Astrocyte (in vitro differentiated cells and primary cell): ENCODE data around the gene PPP1R37. TPM values are rescaled to one million over a fixed set of nuclear protein-coding genes. Genes with fewer than 3 reads are reported as not detected.
A peak's percentile ranks its signal among the peaks of the same experiment; 100 is the strongest.

Experiments
- DNase-seq: peaks from one replicate; pipeline ENCODE4 v3.0.0-alpha.2; 2010; ENCODE audit warnings: low read depth
- FAIRE-seq: peaks from 2 replicates; lab custom pipeline; 2011; peaks lifted over from hg19 to GRCh38; lab: Jason Lieb, UNC
- H2AFZ ChIP-seq: 2 replicates; pipeline ENCODE4 v1.6.0; 2012; ENCODE audit warnings: low read depth, low read length, inconsistent platforms
- H3K27ac ChIP-seq: 2 replicates; pipeline ENCODE4 v1.5.1; 2011; ENCODE audit warnings: low read depth, low read length, inconsistent platforms
- H3K27me3 ChIP-seq: 2 replicates; pipeline ENCODE4 v1.6.0; 2011; ENCODE audit warnings: low read length, inconsistent platforms; ENCODE audit not compliant: insufficient read depth
- H3K36me3 ChIP-seq: 2 replicates; pipeline ENCODE4 v1.5.1; 2011; ENCODE audit warnings: low read length, inconsistent platforms; ENCODE audit not compliant: insufficient read depth
- H3K4me1 ChIP-seq: 2 replicates; pipeline ENCODE4 v1.5.1; 2011; ENCODE audit warnings: low read length, inconsistent platforms; ENCODE audit not compliant: insufficient read depth
- H3K4me2 ChIP-seq: 2 replicates; pipeline ENCODE4 v1.6.0; 2012; ENCODE audit warnings: low read length, inconsistent platforms
- H3K4me3 ChIP-seq: 2 replicates; pipeline ENCODE4 v1.5.1; 2011; ENCODE audit warnings: low read depth, mild to moderate bottlenecking, low read length, inconsistent platforms; ENCODE audit not compliant: insufficient read depth
- H3K79me2 ChIP-seq: 2 replicates; pipeline ENCODE4 v1.6.0; 2012; ENCODE audit warnings: mild to moderate bottlenecking, low read length, inconsistent platforms; ENCODE audit not compliant: insufficient read depth
- H3K9ac ChIP-seq: 2 replicates; pipeline ENCODE4 v1.6.0; 2012; ENCODE audit warnings: mild to moderate bottlenecking, low read length, inconsistent platforms
- H3K9me3 ChIP-seq: 2 replicates; pipeline ENCODE4 v1.5.1; 2012; ENCODE audit warnings: low read depth, mild to moderate bottlenecking, low read length, inconsistent platforms; ENCODE audit not compliant: insufficient read depth
- H4K20me1 ChIP-seq: 2 replicates; pipeline ENCODE4 v1.6.0; 2012; ENCODE audit warnings: low read length, inconsistent platforms; ENCODE audit not compliant: insufficient read depth
- H3K27ac Mint-ChIP-seq: one replicate; pipeline ENCODE4 v1.8.0; 2021; ENCODE audit warnings: mild to moderate bottlenecking, mixed read lengths; ENCODE audit not compliant: unreplicated experiment
- H3K27me3 Mint-ChIP-seq: one replicate; pipeline ENCODE4 v1.8.0; 2021; ENCODE audit warnings: low read depth, mixed read lengths; ENCODE audit not compliant: unreplicated experiment
- H3K36me3 Mint-ChIP-seq: one replicate; pipeline ENCODE4 v1.8.0; 2021; ENCODE audit warnings: low read depth, mixed read lengths; ENCODE audit not compliant: unreplicated experiment
- H3K4me1 Mint-ChIP-seq: one replicate; pipeline ENCODE4 v1.8.0; 2021; ENCODE audit warnings: low read depth, mixed read lengths; ENCODE audit not compliant: unreplicated experiment
- H3K4me3 Mint-ChIP-seq: one replicate; pipeline ENCODE4 v1.8.0; 2021; ENCODE audit warnings: mild to moderate bottlenecking, moderate library complexity, mixed read lengths; ENCODE audit not compliant: unreplicated experiment
- H3K9me3 Mint-ChIP-seq: one replicate; pipeline ENCODE4 v1.8.0; 2021; ENCODE audit warnings: mild to moderate bottlenecking, mixed read lengths; ENCODE audit not compliant: unreplicated experiment
- EZH2 ChIP-seq: IDR thresholded peaks from 2 replicates; pipeline ENCODE4 v1.6.1; 2012; ENCODE audit warnings: mild to moderate bottlenecking, low read length, inconsistent platforms; ENCODE audit not compliant: insufficient read depth
- total RNA-seq: library from RNA; stranded (reverse); gene quantifications from 2 replicates; pipeline ENCODE4 v1.2.1, GENCODE V29; 2021
- TF ChIP-seq, protein P1 (sequence below): IDR thresholded peaks from 2 replicates; pipeline ENCODE4 v1.5.1; 2011; ENCODE audit warnings: low read depth, mild to moderate bottlenecking, inconsistent platforms, low read length, moderate library complexity; ENCODE audit not compliant: insufficient read depth

Gene PPP1R37
- total RNA-seq, 1 donor from 2014 or later, result 29.1 TPM

- TF ChIP-seq, protein P1, sequence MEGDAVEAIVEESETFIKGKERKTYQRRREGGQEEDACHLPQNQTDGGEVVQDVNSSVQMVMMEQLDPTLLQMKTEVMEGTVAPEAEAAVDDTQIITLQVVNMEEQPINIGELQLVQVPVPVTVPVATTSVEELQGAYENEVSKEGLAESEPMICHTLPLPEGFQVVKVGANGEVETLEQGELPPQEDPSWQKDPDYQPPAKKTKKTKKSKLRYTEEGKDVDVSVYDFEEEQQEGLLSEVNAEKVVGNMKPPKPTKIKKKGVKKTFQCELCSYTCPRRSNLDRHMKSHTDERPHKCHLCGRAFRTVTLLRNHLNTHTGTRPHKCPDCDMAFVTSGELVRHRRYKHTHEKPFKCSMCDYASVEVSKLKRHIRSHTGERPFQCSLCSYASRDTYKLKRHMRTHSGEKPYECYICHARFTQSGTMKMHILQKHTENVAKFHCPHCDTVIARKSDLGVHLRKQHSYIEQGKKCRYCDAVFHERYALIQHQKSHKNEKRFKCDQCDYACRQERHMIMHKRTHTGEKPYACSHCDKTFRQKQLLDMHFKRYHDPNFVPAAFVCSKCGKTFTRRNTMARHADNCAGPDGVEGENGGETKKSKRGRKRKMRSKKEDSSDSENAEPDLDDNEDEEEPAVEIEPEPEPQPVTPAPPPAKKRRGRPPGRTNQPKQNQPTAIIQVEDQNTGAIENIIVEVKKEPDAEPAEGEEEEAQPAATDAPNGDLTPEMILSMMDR, result no peak
- no peak for TF ChIP-seq EZH2
- Histone ChIP-seq H2AFZ (peak within 1 kb of the TSS; percentile 89), H3K27me3 (no peaks in the 10 kb centered on the region), H4K20me1 (peaks cover 29% of the 10 kb centered on the region), H3K9ac (peak within 1 kb of the TSS; percentile 94), H3K79me2 (peaks cover 46% of the 10 kb centered on the region), H3K36me3 (no peaks in the 10 kb centered on the region), H3K4me2 (peak within 1 kb of the TSS; percentile 96), H3K27ac (peak within 1 kb of the TSS; percentile 73), H3K4me1 (peaks cover 14% of the 10 kb centered on the region), H3K4me3 (peak within 1 kb of the TSS; percentile 81), H3K9me3 (no peaks in the 10 kb centered on the region)
- peaks cover 8% of the 10 kb centered on the region for H3K36me3 Mint-ChIP-seq
- H3K27me3 Mint-ChIP-seq, result peaks cover 3% of the 10 kb centered on the region
- FAIRE-seq (no peak), DNase-seq (peak; percentile 51)
- peak within 1 kb of the TSS; percentile 99 for H3K27ac Mint-ChIP-seq
- peaks cover 4% of the 10 kb centered on the region for H3K4me1 Mint-ChIP-seq
- H3K4me3 Mint-ChIP-seq, result peak within 1 kb of the TSS; percentile 100
- H3K9me3 Mint-ChIP-seq, result peaks cover 2% of the 10 kb centered on the region
Observed at GRCh38 chr19:45079063-45079910, 13.7 kb upstream of the PPP1R37 start, which contains the start of gene GEMIN7. GEMIN7 (plus strand) TSS chr19:45079260; CDS start chr19:45090115, 10,855 bp downstream.

DNA sequence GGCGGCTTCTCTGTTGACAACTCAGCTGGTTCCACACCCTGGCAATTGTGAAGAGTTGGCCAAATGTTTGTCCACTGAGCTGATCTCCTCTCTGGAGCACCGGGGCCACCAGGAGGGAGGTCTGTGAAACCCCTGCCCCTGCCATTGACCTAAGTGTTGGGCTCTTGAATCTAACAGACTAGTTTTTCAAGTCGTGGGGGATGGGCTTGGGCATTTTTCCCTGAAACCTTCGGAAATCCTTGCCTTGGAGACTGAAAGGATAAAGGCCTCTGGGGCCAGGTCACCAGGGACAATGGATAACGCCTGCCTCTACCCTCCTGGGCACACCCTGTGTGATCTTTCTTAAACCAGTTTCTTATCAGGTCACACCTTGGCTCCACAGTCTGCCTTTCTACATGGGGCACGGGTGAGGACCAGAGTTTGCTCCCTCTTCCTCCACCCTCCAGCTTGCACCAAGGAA is 13.0 kb upstream of the PPP1R37 start:
- Histone ChIP-seq H3K9ac (peak overlapping the region; percentile 94), H3K4me2 (peak overlapping the region; percentile 96), H3K9me3 (no peaks in the 10 kb centered on the region), H3K79me2 (peaks cover 47% of the 10 kb centered on the region), H4K20me1 (peaks cover 29% of the 10 kb centered on the region), H2AFZ (no peak overlapping the region), H3K4me1 (peaks cover 14% of the 10 kb centered on the region), H3K4me3 (peak overlapping the region; percentile 81), H3K36me3 (no peaks in the 10 kb centered on the region), H3K27ac (peak overlapping the region; percentile 28), H3K27me3 (no peaks in the 10 kb centered on the region)
- Mint-ChIP-seq H3K9me3 (peaks cover 2% of the 10 kb centered on the region), H3K27me3 (no peaks in the 10 kb centered on the region), H3K36me3 (peaks cover 8% of the 10 kb centered on the region), H3K4me1 (peaks cover 4% of the 10 kb centered on the region), H3K4me3 (peak overlapping the region; percentile 100), H3K27ac (peak overlapping the region; percentile 99)
- no peak for DNase-seq
- no peak for FAIRE-seq
- TF ChIP-seq, protein P1, result no peak
- TF ChIP-seq EZH2, result no peak
